GM19025 (cell line): ENCODE measurements around the gene SNX10.

Source experiments
- ATAC-seq: cut with Tn5 transposase; IDR thresholded peaks from one replicate; pipeline ENCODE4 v1.9.1; 2021; ENCODE audit warnings: mild to moderate bottlenecking, low read depth, moderate library complexity; ENCODE audit not compliant: unreplicated experiment

Gene SNX10

GRCh38 chr7:26295586-26295985, 3.9 kb downstream of the SNX10 start:
- ATAC-seq, result no peak

- no peak for ATAC-seq
These were observed 6.9 kb downstream of the SNX10 start for GRCh38 chr7:26298472-26299058.

- no peak for ATAC-seq
These were observed 13.6 kb downstream of the SNX10 start for GRCh38 chr7:26305090-26305868.

GRCh38 chr7:26305869-26306665, 14.4 kb downstream of the SNX10 start:
- ATAC-seq, result no peak

- ATAC-seq, result no peak
These were observed 15.1 kb downstream of the SNX10 start for GRCh38 chr7:26306790-26307189.

GRCh38 chr7:26307226-26307625, 15.6 kb downstream of the SNX10 start:
- ATAC-seq, result no peak

- ATAC-seq, result no peak
These were observed 16.1 kb downstream of the SNX10 start for GRCh38 chr7:26307791-26308190.

- ATAC-seq, result no peak
These were observed 16.9 kb downstream of the SNX10 start for GRCh38 chr7:26308551-26308950.

- ATAC-seq, result no peak
These were observed 17.4 kb downstream of the SNX10 start for GRCh38 chr7:26309089-26309488.

- no peak for ATAC-seq
These were observed 20.1 kb downstream of the SNX10 start for GRCh38 chr7:26311798-26312197.

- ATAC-seq, result no peak
These were observed 25.5 kb downstream of the SNX10 start for GRCh38 chr7:26317211-26317610.

- no peak for ATAC-seq
These were observed 27.3 kb downstream of the SNX10 start for GRCh38 chr7:26318921-26319320.

- no peak for ATAC-seq
These were observed 28.0 kb downstream of the SNX10 start for GRCh38 chr7:26319636-26320035.

GRCh38 chr7:26320878-26321277, 29.2 kb downstream of the SNX10 start:
- no peak for ATAC-seq

GRCh38 chr7:26321435-26321834, 29.8 kb downstream of the SNX10 start:
- ATAC-seq, result no peak

GRCh38 chr7:26326211-26326610, 34.5 kb downstream of the SNX10 start:
- no peak for ATAC-seq

- no peak for ATAC-seq
These were observed 37.1 kb downstream of the SNX10 start for GRCh38 chr7:26328498-26329390.

- no peak for ATAC-seq
These were observed 38.0 kb downstream of the SNX10 start for GRCh38 chr7:26329520-26330255.

- ATAC-seq, result no peak
These were observed 39.5 kb downstream of the SNX10 start for GRCh38 chr7:26331113-26331512.

GRCh38 chr7:26331789-26332188, 40.1 kb downstream of the SNX10 start:
- ATAC-seq, result no peak
